Measurements from ENCODE around the gene SYTL4.
A peak's percentile ranks its signal among the peaks of the same experiment; 100 is the strongest.
"Not testable (repeated sequence)": the region's sequence is repeated elsewhere in the genome, so short reads cannot be mapped to it uniquely, and the experiment has no call there.

SYTL4 gene

GRCh38 chrX:100731441-100732281 is at the start of gene SYTL4:
Gene SYTL4 (minus strand): TSS chrX:100732121. CDS start chrX:100702037, 30,084 bp downstream.
- TF ChIP-seq JUND (IDR thresholded peaks at IDR 0.05; ENCODE audit: low read depth) = no peak
- in situ Hi-C loops (cut with HindIII; ENCODE audit: low pct_unique_long_range_greater_than_20kb, low sequenced_read_pairs) = no loop called here
- peak; percentile 16 to 41 for DNase-seq (ENCODE audit: low read depth in 1 of 2, low spot score in 1 of 2)

DNA sequence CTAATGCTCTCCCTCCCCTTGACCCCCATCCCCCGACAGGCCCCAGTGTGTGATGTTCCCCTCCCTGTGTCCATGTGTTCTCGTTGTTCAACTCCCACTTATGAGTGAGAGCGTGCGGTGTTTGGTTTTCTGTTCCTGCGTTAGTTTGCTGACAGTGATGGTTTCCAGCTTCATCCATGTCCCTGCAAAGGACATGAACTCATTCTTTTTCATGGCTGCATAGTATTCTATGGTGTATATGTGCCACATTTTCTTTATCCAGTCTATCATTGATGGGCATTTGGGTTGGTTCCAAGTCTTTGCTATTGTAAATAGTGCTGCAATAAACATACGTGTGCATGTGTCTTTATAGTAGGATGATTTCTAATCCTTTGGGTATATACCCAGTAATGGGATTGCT is 37.5 kb upstream of the SYTL4 start:
- in situ Hi-C loops (cut with HindIII; ENCODE audit: low pct_unique_long_range_greater_than_20kb, low sequenced_read_pairs); DNase-seq (ENCODE audit: low read depth in 1 of 2, low spot score in 1 of 2): not testable (repeated sequence)

GRCh38 chrX:100768679-100769338 is 36.9 kb upstream of the SYTL4 start:
- peak; percentile 2 to 69 for DNase-seq (ENCODE audit: low read depth in 1 of 2, low spot score in 1 of 2)
- TF ChIP-seq JUND (IDR thresholded peaks at IDR 0.05; ENCODE audit: low read depth) = no peak
- in situ Hi-C loops (cut with HindIII; ENCODE audit: low pct_unique_long_range_greater_than_20kb, low sequenced_read_pairs) = no loop called here

DNA sequence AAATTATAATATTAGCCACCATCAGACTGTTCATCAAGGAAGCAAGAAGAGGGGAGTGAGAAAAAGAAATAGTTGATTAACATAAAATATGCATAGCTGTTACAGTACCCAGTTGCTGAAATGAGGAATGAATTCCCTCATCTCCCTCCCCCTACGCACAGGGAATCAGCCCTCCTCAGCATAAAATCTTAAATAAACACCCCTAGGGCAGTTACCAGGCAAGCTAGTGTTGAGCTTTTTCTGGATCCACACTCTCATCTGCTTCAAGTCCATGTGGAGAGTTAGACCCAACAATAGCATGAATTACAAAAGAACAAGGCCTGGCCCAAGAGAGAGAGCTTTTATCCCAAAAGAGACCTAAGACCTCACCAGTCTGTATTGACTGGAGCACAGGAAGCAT is 19.0 kb upstream of the SYTL4 start:
- no peak for TF ChIP-seq JUND (IDR thresholded peaks at IDR 0.05; ENCODE audit: low read depth)
- in situ Hi-C loops (cut with HindIII; ENCODE audit: low pct_unique_long_range_greater_than_20kb, low sequenced_read_pairs) = no loop called here
- peak in 1 of 2 experiments; percentile 38 for DNase-seq (ENCODE audit: low read depth in 1 of 2, low spot score in 1 of 2)

DNA sequence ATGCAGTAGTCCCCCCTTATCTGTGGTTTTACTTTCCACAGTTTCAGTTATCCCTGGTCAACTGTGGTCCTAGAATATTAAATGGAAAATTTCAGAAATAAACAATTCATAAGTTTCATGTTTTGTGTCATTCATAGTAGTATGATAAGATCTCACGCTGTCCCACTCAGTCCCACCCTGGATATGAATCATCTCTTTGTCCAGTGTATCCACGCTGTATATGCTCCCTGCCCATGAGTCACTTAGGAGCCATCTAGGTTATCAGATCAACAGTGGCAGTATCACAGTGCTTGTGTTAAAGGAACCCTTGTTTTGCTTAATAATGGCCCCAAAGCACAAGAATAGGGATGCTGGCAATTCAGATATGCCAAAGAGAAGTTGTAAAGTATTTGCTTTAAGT is 16.2 kb upstream of the SYTL4 start:
- no peak for DNase-seq (ENCODE audit: low read depth in 1 of 2, low spot score in 1 of 2)
- in situ Hi-C loops (cut with HindIII; ENCODE audit: low pct_unique_long_range_greater_than_20kb, low sequenced_read_pairs) = no loop called here
- TF ChIP-seq JUND (IDR thresholded peaks at IDR 0.05; ENCODE audit: low read depth) = no peak

DNA sequence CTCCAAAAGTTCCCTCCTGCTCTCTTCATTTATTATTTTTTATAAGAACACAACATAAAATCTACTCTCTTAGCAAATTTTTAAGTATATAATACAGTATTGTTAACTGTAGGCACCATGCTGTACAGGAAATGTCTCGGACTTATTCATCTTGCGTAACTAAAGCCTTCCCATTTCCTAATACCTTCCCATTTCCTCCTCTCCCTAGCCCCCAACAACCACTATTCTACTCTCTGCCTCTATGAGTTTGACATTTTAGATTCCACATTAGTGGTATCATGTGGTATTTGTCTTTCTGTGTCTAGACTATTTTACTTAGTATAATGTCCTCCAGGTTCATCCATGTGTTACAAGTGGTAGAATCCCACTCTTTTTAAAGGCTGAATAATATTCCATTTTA is 15.8 kb upstream of the SYTL4 start:
- no peak for DNase-seq (ENCODE audit: low read depth in 1 of 2, low spot score in 1 of 2)
- TF ChIP-seq JUND (IDR thresholded peaks at IDR 0.05; ENCODE audit: low read depth) = no peak
- in situ Hi-C loops (cut with HindIII; ENCODE audit: low pct_unique_long_range_greater_than_20kb, low sequenced_read_pairs) = no loop called here

GRCh38 chrX:100747090-100747489 is 15.2 kb upstream of the SYTL4 start:
- DNase-seq (ENCODE audit: low read depth in 1 of 2, low spot score in 1 of 2) = no peak
- in situ Hi-C loops (cut with HindIII; ENCODE audit: low pct_unique_long_range_greater_than_20kb, low sequenced_read_pairs) = no loop called here
- TF ChIP-seq JUND (IDR thresholded peaks at IDR 0.05; ENCODE audit: low read depth) = no peak

DNA sequence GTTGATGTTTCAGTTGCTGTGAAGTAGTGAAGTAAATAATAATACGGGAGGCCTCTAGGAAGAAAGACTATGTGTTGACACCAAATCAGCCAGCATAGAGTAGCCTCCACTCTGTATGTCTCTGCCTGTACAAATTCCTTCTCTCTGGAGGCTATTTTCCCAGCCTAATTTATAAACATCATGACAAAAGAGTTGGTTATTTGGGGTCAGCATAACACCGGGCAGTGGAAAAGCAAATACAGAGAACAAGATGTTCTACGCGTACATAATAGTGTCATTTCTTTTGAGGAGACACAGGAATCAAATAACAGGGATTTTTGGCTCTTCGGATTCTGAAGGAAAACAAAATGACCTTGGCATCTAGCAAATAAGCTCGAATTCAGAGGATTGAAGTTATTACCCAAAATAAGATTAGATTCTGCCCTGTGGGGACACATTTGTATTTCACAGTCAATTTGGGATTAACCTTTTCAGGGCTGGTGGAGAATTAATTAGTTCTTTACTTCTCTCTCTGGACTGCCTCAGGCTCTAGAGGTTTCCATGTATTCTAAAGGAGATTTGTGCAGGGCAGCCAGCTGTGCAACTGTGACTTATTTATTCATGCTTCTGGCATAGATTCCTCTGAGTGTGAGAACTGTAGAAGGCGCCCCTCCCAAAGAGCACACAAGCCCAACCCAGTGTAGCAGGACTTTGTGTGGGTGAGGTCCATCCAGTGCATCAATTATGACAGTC is 14.1 kb upstream of the SYTL4 start:
- TF ChIP-seq JUND (IDR thresholded peaks at IDR 0.05; ENCODE audit: low read depth) = no peak
- in situ Hi-C loops (cut with HindIII; ENCODE audit: low pct_unique_long_range_greater_than_20kb, low sequenced_read_pairs) = no loop called here

GRCh38 chrX:100745205-100745604 is 13.3 kb upstream of the SYTL4 start:
- no peak for TF ChIP-seq JUND (IDR thresholded peaks at IDR 0.05; ENCODE audit: low read depth)
- peak in 1 of 2 experiments; percentile 73 for DNase-seq (ENCODE audit: low read depth in 1 of 2, low spot score in 1 of 2)
- in situ Hi-C loops (cut with HindIII; ENCODE audit: low pct_unique_long_range_greater_than_20kb, low sequenced_read_pairs) = no loop called here

More for the DNA sequence above, 14.1 kb upstream of the SYTL4 start:
- peak in 1 of 2 experiments; percentile 87 for DNase-seq (ENCODE audit: low read depth in 1 of 2, low spot score in 1 of 2)

DNA sequence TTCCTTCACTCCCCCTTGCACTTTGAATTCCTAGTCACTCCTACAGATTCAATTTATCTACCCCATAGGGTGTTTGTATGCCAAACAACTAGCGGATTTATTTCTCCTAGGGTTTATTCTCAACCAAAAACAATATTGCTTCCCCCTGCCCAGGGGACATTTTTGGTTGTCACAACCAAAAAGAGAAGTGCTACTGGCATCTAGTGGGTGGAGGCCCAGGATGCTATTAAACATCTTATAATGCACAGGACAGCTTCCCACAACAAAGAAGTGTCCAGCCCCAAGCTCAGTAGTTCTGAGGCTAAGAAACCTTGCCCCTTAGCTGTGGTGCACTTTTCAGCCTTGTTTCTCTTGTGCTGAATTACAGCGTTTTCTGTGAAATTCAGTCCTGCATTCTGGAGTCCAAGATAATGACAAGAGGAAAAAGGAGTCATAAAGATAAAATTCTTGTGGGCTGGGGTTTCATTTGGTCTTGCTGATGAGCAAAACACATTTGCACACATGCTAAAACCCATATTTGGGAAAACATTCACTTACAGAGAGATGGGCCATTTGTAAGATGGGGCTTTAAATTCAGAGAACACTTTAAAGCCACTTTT is 11.2 kb upstream of the SYTL4 start:
- TF ChIP-seq JUND (IDR thresholded peaks at IDR 0.05; ENCODE audit: low read depth) = no peak
- DNase-seq (ENCODE audit: low read depth in 1 of 2, low spot score in 1 of 2) = no peak
- in situ Hi-C loops (cut with HindIII; ENCODE audit: low pct_unique_long_range_greater_than_20kb, low sequenced_read_pairs) = no loop called here

GRCh38 chrX:100724006-100724405 is 7.9 kb downstream of the SYTL4 start:
- in situ Hi-C loops (cut with HindIII; ENCODE audit: low pct_unique_long_range_greater_than_20kb, low sequenced_read_pairs); DNase-seq (ENCODE audit: low read depth in 1 of 2, low spot score in 1 of 2): not testable (repeated sequence)

DNA sequence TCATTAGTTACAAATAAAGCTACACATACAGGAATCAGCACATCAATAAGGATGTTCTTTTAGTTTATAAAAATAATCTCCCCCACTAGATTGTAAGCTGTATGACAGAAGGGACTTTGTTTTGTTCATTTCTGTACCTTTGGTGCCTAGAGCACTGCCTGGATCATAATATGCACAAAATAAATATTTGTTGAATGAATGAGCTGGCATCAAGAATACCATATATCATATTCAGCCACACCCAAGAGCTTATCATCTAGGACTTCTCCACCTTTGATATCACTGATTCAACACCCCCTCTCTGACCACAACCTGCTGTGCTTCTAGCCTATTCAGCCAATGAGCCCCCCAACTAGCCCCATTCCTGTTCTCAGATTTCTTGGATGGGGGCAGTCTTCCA is 10.6 kb downstream of the SYTL4 start:
- no peak for TF ChIP-seq JUND (IDR thresholded peaks at IDR 0.05; ENCODE audit: low read depth)
- DNase-seq (ENCODE audit: low read depth in 1 of 2, low spot score in 1 of 2) = no peak
- in situ Hi-C loops (cut with HindIII; ENCODE audit: low pct_unique_long_range_greater_than_20kb, low sequenced_read_pairs) = no loop called here
